Thyroid gland (tissue), 4 donors: Measurements from ENCODE around the gene SLC41A1. TPM values are rescaled to one million over a fixed set of nuclear protein-coding genes. Genes with fewer than 3 reads are reported as not detected.
"Not testable (repeated sequence)": the region's sequence is repeated elsewhere in the genome, so short reads cannot be mapped to it uniquely, and the experiment has no call there.

ENCODE experiments used
- DNase-seq, 2 donors: peaks; one replicate each; pipeline ENCODE4 v3.0.0-alpha.2; 2019
- H3K27ac ChIP-seq, 3 donors: fragments of 200-600 bp; sonication (generic); 1 replicate in 2 of 3; 2 replicates in 1 of 3; pipeline ENCODE4 v1.5.1; 2016 to 2019; ENCODE audit warnings: mild to moderate bottlenecking in 1 of 3, moderate library complexity in 1 of 3
- H3K27me3 ChIP-seq: fragments of 200-600 bp; sonication (generic); one replicate; pipeline ENCODE4 v1.5.1; 2019
- H3K36me3 ChIP-seq, 2 donors: fragments of 200-600 bp; sonication (generic); one replicate each; pipeline ENCODE4 v1.5.1; 2016 to 2019
- H3K4me1 ChIP-seq, 2 donors: fragments of 200-600 bp; sonication (generic); one replicate each; pipeline ENCODE4 v1.5.1; 2017 to 2019
- H3K4me3 ChIP-seq, 3 donors: fragments of 200-600 bp; sonication (generic); replicated peaks in 1 of 3; 1 replicate in 2 of 3; 2 replicates in 1 of 3; pipeline ENCODE4 v1.5.1; 2016; ENCODE audit warnings: mild to moderate bottlenecking in 1 of 3
- H3K9me3 ChIP-seq: fragments of 200-600 bp; sonication (generic); one replicate; pipeline ENCODE4 v1.5.1; 2017
- POLR2A ChIP-seq, 2 donors: fragments of 450-650 bp; IDR thresholded peaks; one replicate each; pipeline ENCODE4 v1.6.1; 2017; ENCODE audit warnings: antibody characterized with exemption in 2 of 2, mild to moderate bottlenecking in 2 of 2, moderate library complexity in 1 of 2
- WGBS, 2 donors: methylation state at CpG; one replicate each; pipeline ENCODE4 v1.1.5; 2017; 5-methylcytosine and 5-hydroxymethylcytosine counted together
- intact Hi-C: fragments of 100-400 bp; cut with DNase I; formaldehyde crosslinking; loops from one replicate; pipeline ENCODE4 v1.15.1; 2023
- total RNA-seq, 4 donors: library from RNA; depleted of rRNA; stranded (reverse); fragments of >200 nt; gene quantifications; one replicate each; pipeline ENCODE4 v1.2.3, GENCODE V29; 2016
- TF ChIP-seq, protein P1 (sequence below), 6 experiments: fragments of 200-600 bp in 3 of 6; fragments of 450-650 bp in 3 of 6; sonication (generic) in 3 of 6; IDR thresholded peaks; one replicate each; pipeline ENCODE4 v1.5.1; 2016 to 2019; ENCODE audit warnings: antibody characterized with exemption in 6 of 6, mild to moderate bottlenecking in 2 of 6, inconsistent platforms in 1 of 6, moderate library complexity in 1 of 6

SLC41A1 gene
- 10 to 100 TPM; 52.1 to 98.9 (median 64.6) TPM for total RNA-seq

DNA sequence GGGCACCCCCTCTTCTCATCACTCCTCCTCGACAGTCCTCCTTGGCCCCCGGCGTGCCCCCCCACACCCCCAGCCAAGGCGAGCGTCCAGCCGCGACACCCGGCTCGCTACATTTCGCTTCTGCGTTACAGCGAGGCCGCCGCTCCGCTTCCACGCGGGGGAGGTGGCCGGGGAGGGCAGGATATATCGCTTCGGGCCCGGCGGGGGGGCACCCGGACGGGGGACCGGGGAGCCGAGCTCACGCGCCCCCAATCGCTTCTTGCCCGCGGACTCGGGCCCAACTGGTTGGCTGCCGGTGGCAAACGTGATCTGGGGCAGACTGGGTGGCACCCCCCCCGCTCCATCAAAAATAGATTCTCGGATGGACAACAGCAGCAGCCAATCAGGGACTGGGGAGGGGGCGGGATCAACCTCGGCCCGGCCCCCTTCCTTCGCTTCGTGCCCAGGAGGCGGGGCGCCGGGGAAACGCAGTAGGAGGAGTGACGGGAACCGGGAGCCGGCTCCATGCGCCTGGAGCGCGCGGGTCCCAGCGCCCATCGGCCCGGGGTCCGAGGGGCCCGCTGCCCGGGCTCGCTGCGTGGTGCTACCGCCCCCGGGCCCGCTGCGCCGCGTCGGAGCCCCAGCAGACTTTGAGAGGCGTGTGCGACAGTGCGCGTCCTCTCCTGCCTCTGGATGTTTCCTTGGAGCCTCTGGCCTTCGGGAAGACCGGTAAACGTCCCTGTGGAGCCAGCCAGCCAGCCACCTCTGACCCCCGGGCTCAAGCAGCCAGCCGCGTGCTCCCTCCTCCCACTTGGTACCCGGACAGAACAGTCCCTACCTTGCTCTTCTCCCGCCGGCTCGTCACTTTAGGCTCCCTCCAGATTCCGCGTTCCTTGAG, at the start of gene SLC41A1:
SLC41A1 (minus strand) TSS at position 321 of the 877 bp plus-strand sequence. CDS start 2,757 bp downstream, outside the sequence.
- peak; percentile 94 to 96 for DNase-seq
- Histone ChIP-seq H3K4me3 (peak within 1 kb of the TSS; percentile 13 to 96 (median 69)), H3K4me1 (peaks cover 37 to 44% of the 10 kb centered on the region in 2 donors), H3K9me3 (no peaks in the 10 kb centered on the region), H3K27me3 (no peaks in the 10 kb centered on the region), H3K36me3 (peaks cover 0 to 7% of the 10 kb centered on the region in 2 donors), H3K27ac (peak within 1 kb of the TSS; percentile 92 to 97 (median 96))
- intact Hi-C loops, result loop anchor here (10.0 kb wide), 1 partner anchor 58 kb away; the partner anchor contains the start of gene NUCKS1
- TF ChIP-seq, protein P1, sequence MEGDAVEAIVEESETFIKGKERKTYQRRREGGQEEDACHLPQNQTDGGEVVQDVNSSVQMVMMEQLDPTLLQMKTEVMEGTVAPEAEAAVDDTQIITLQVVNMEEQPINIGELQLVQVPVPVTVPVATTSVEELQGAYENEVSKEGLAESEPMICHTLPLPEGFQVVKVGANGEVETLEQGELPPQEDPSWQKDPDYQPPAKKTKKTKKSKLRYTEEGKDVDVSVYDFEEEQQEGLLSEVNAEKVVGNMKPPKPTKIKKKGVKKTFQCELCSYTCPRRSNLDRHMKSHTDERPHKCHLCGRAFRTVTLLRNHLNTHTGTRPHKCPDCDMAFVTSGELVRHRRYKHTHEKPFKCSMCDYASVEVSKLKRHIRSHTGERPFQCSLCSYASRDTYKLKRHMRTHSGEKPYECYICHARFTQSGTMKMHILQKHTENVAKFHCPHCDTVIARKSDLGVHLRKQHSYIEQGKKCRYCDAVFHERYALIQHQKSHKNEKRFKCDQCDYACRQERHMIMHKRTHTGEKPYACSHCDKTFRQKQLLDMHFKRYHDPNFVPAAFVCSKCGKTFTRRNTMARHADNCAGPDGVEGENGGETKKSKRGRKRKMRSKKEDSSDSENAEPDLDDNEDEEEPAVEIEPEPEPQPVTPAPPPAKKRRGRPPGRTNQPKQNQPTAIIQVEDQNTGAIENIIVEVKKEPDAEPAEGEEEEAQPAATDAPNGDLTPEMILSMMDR (IDR thresholded peaks at IDR 0.05), result no peak
- TF ChIP-seq POLR2A (IDR thresholded peaks at IDR 0.05), result peak; percentile 84 to 91
- WGBS, 2 donors, result 0% methylated on average over 29 to 50 of the region's 83 CpGs

DNA sequence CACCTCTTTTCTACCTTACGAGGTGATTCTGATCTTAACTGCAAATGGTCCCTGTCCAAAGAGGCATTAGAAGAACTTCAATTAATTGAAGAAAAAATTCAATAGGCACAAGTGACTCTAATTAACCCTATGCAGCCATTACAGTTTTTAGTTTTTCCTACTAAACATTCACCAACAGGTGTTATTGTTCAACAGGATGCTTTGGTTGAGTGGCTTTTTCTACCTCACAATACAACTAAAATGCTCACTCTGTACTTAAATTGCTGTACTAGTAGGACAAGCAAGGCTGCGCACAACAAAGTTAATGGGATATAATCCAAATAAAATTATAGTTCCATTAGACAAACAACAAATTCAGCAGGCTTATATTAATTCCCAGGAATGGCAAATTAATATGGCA, 48.5 kb upstream of the SLC41A1 start:
- Histone ChIP-seq H3K4me3 (no peak overlapping the region), H3K4me1 (no peaks in the 10 kb centered on the region), H3K27ac (no peak overlapping the region), H3K27me3 (no peaks in the 10 kb centered on the region), H3K9me3 (no peaks in the 10 kb centered on the region), H3K36me3 (no peaks in the 10 kb centered on the region)
- WGBS, 2 donors, result 97% methylated on average over 2 of the region's 2 CpGs
- DNase-seq, result no peak
- intact Hi-C loops, result no loop called here
- TF ChIP-seq, protein P1 (IDR thresholded peaks at IDR 0.05), result no peak
- no peak for TF ChIP-seq POLR2A (IDR thresholded peaks at IDR 0.05)

DNA sequence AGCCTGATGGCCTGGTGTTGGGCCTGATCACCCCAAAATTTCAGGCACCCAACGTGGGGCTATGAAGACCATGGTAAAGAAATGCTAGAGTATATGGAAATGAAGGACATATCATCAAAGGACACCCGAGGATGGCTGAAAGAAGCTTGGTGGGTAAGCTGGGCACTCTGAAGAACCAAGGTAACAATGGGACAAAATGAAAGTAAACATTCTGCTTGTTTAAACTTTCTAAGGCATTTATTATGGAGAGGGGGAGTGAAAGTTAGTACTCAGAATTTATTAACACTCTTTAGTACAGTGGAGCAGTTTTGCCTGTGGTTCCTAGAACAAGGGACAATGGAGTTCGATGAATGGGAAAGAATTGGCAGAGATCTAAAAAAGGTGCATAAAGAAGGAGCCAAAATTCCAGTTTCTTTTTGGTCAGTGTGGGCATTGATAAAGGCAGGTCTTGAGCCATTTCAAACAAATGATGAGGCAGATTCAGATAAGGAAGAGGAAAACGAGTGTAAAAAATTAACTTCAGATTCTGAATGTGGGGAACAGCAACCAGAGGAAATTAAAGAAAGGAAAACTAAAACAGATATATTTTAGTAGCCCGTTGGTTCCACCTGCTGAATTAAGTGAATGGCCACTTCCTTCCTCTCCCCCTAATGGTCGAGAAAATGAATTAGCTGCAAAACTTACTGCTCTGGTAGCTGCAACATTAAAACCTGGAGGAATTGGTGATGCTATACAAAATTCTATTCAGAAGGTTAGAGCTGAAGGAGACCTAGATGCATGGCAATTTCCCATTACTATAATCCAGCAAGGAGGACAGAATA, 45.4 kb upstream of the SLC41A1 start:
- H3K36me3 ChIP-seq, result no peaks in the 10 kb centered on the region
- no peak overlapping the region for H3K27ac ChIP-seq
- no peaks in the 10 kb centered on the region for H3K27me3 ChIP-seq
- H3K4me3 ChIP-seq, result no peak overlapping the region
- intact Hi-C loops, result no loop called here
- no peak for DNase-seq
- H3K9me3 ChIP-seq, result no peaks in the 10 kb centered on the region
- TF ChIP-seq, protein P1 (IDR thresholded peaks at IDR 0.05), result peak in 1 of 6 experiments; percentile 12
- no peak for TF ChIP-seq POLR2A (IDR thresholded peaks at IDR 0.05)
- WGBS, 2 donors, result 70 to 73% methylated on average over 6 of the region's 6 CpGs
- H3K4me1 ChIP-seq, result no peaks in the 10 kb centered on the region

DNA sequence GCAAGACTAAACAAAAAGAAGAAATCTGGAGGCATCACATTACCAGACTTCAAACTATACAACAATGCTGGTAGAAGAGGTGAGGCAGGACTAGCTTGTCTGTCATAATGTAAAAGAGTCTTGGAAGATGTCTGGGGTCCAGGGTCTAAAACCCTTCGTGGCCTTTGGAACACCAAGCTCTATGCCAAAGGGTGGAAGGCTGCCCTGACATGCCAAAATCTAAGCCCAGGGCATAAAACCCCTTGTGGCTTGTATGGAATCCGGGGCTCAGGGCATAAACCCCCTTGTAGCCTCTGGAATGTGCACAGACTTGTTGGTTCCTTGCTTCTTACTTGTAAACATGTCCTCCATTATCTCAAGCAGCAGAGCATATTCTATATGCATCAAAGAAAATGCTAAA, 44.5 kb upstream of the SLC41A1 start:
- H3K36me3 ChIP-seq, H3K27ac ChIP-seq, H3K4me3 ChIP-seq, H3K27me3 ChIP-seq, intact Hi-C loops, DNase-seq, H3K4me1 ChIP-seq, H3K9me3 ChIP-seq: not testable (repeated sequence)
- 90 to 92% methylated on average over 2 of the region's 2 CpGs for WGBS, 2 donors

DNA sequence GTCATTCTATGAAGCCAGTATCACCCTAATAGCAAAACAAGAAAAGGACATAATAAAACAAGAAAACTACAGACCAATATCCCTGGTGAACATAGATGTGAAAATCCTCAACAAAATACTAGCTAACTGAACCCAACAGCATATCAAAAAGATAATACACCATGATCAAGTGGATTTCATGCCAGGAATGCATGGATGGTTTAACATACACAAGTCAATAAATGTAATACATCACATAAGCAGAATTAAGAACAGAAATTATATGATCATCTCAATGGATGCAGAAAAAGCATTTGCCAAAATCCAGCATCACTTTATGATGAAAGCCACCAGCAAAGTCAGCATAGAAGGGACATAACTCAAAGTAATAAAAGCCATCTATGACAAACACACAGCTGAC, 43.4 kb upstream of the SLC41A1 start:
- intact Hi-C loops, result no loop called here
- H3K4me3 ChIP-seq, result no peak overlapping the region
- H3K4me1 ChIP-seq, result no peaks in the 10 kb centered on the region
- no peaks in the 10 kb centered on the region for H3K36me3 ChIP-seq
- no peaks in the 10 kb centered on the region for H3K9me3 ChIP-seq
- H3K27me3 ChIP-seq, result no peaks in the 10 kb centered on the region
- no peak for DNase-seq
- TF ChIP-seq POLR2A (IDR thresholded peaks at IDR 0.05), result no peak
- TF ChIP-seq, protein P1 (IDR thresholded peaks at IDR 0.05), result no peak
- H3K27ac ChIP-seq, result no peak overlapping the region
